Mesenchymal stem cell (in vitro differentiated cells and primary cell): ENCODE data around the gene NECAB2.

Experiments
- DNase-seq: peaks from one replicate; pipeline ENCODE4 v3.0.0-alpha.2; 2013
- H2AFZ ChIP-seq: one replicate; pipeline ENCODE4 v1.6.1; 2013; ENCODE audit warnings: low read depth, mild to moderate bottlenecking, control low read depth, inconsistent platforms, low read length, moderate library complexity
- H2AK5ac ChIP-seq: 2 replicates; pipeline ENCODE4 v1.6.1; 2013; ENCODE audit warnings: low read length, moderate library complexity, mild to moderate bottlenecking, inconsistent platforms; ENCODE audit not compliant: severe bottlenecking
- H2BK120ac ChIP-seq: one replicate; pipeline ENCODE4 v1.6.1; 2013; ENCODE audit warnings: low read depth, mild to moderate bottlenecking, inconsistent platforms, low read length, moderate library complexity
- H2BK12ac ChIP-seq, 2 experiments: one replicate each; pipeline ENCODE4 v1.6.1; 2013; ENCODE audit warnings: inconsistent platforms in 2 of 2, low read length in 2 of 2, mild to moderate bottlenecking in 2 of 2, moderate library complexity in 2 of 2, control low read depth in 1 of 2
- H2BK15ac ChIP-seq: one replicate; pipeline ENCODE4 v1.6.1; 2013; ENCODE audit warnings: mild to moderate bottlenecking, low read depth, inconsistent platforms; ENCODE audit not compliant: poor library complexity, severe bottlenecking
- H2BK5ac ChIP-seq: 2 replicates; pipeline ENCODE4 v1.6.1; 2013; ENCODE audit warnings: low read depth, mild to moderate bottlenecking, low read length, control low read depth, inconsistent platforms; ENCODE audit not compliant: poor library complexity, severe bottlenecking
- H3K14ac ChIP-seq, 2 experiments: one replicate each; pipeline ENCODE4 v1.6.1; 2013; ENCODE audit warnings: inconsistent platforms in 2 of 2, low read length in 2 of 2, control low read depth in 1 of 2, mild to moderate bottlenecking in 1 of 2, moderate library complexity in 1 of 2
- H3K18ac ChIP-seq, 2 experiments: one replicate each; pipeline ENCODE4 v1.6.1; 2013; ENCODE audit warnings: inconsistent platforms in 2 of 2, low read length in 2 of 2, control low read depth in 1 of 2, low read depth in 1 of 2, mild to moderate bottlenecking in 1 of 2
- H3K23ac ChIP-seq, 2 experiments: one replicate each; pipeline ENCODE4 v1.6.1; 2013; ENCODE audit warnings: inconsistent platforms in 2 of 2, low read length in 2 of 2, mild to moderate bottlenecking in 2 of 2, moderate library complexity in 2 of 2, control low read depth in 1 of 2
- H3K27ac ChIP-seq: 2 replicates; pipeline ENCODE4 v1.5.1; 2013; ENCODE audit warnings: mild to moderate bottlenecking, moderate library complexity, low read length, control low read depth, inconsistent platforms; ENCODE audit not compliant: poor library complexity, severe bottlenecking
- H3K27me3 ChIP-seq, 2 experiments: 2 replicates each; pipeline versions ENCODE4 v1.6.1 to v1.7.0; 2013; ENCODE audit warnings: low read length in 2 of 2, mild to moderate bottlenecking in 2 of 2, moderate library complexity in 2 of 2, control low read depth in 1 of 2, inconsistent platforms in 1 of 2; ENCODE audit not compliant: control insufficient read depth in 1 of 2, insufficient read depth in 1 of 2
- H3K36me3 ChIP-seq, 2 experiments: 2 replicates each; pipeline versions ENCODE4 v1.6.1 to v1.7.0; 2013; ENCODE audit warnings: low read length in 2 of 2, control low read depth in 1 of 2, inconsistent platforms in 1 of 2, low read depth in 1 of 2, mild to moderate bottlenecking in 1 of 2; ENCODE audit not compliant: insufficient read depth in 2 of 2, control insufficient read depth in 1 of 2
- H3K4ac ChIP-seq, 2 experiments: one replicate each; pipeline ENCODE4 v1.6.1; 2013; ENCODE audit warnings: inconsistent platforms in 2 of 2, low read length in 2 of 2, mild to moderate bottlenecking in 2 of 2, moderate library complexity in 2 of 2, control low read depth in 1 of 2, low read depth in 1 of 2
- H3K4me1 ChIP-seq: 2 replicates; pipeline ENCODE4 v1.6.1; 2013; ENCODE audit warnings: low read depth, low read length, control low read depth; ENCODE audit not compliant: control insufficient read depth, insufficient read depth
- H3K4me2 ChIP-seq: 2 replicates; pipeline ENCODE4 v1.6.1; 2013; ENCODE audit warnings: low read length, mild to moderate bottlenecking, inconsistent platforms; ENCODE audit not compliant: poor library complexity, severe bottlenecking
- H3K4me3 ChIP-seq, 2 experiments: 2 replicates each; pipeline versions ENCODE4 v1.5.1 to v1.7.0; 2013; ENCODE audit warnings: low read length in 2 of 2, mild to moderate bottlenecking in 2 of 2, control low read depth in 1 of 2, low read depth in 1 of 2; ENCODE audit not compliant: insufficient read depth in 1 of 2
- H3K79me1 ChIP-seq: replicated peaks from 2 replicates; pipeline ENCODE4 v1.6.1; 2013; ENCODE audit warnings: mild to moderate bottlenecking, control low read depth, low read length, inconsistent platforms; ENCODE audit not compliant: poor library complexity, severe bottlenecking
- H3K9ac ChIP-seq: 2 replicates; pipeline ENCODE4 v1.7.0; 2013; ENCODE audit warnings: mild to moderate bottlenecking, low read length, moderate library complexity
- H3K9me3 ChIP-seq: 2 replicates; pipeline ENCODE4 v1.7.0; 2013; ENCODE audit warnings: mild to moderate bottlenecking, low read length; ENCODE audit not compliant: control insufficient read depth
- H4K8ac ChIP-seq: one replicate; pipeline ENCODE4 v1.6.1; 2013; ENCODE audit warnings: inconsistent platforms, mild to moderate bottlenecking, low read length, moderate library complexity
- H4K91ac ChIP-seq: one replicate; pipeline ENCODE4 v1.6.1; 2013; ENCODE audit warnings: mild to moderate bottlenecking, low read length, inconsistent platforms
- WGBS: methylation state at CpG from one replicate; pipeline ENCODE4 v1.1.7; 2013; ENCODE audit warnings: mixed read lengths; 5-methylcytosine and 5-hydroxymethylcytosine counted together

The NECAB2 gene

GRCh38 chr16:83945587-83945986, 22.5 kb upstream of the NECAB2 start:
- no peaks in the 10 kb centered on the region for H3K79me1 ChIP-seq
- H3K9me3 ChIP-seq: no peaks in the 10 kb centered on the region
- peaks cover 10 to 11% of the 10 kb centered on the region in 2 experiments for H3K27me3 ChIP-seq
- no peaks in the 10 kb centered on the region for H3K36me3 ChIP-seq
- peaks cover 12% of the 10 kb centered on the region for H3K4me1 ChIP-seq
- H2AFZ ChIP-seq: no peak overlapping the region
- no peak overlapping the region for H4K91ac ChIP-seq
- H3K4me2 ChIP-seq: no peak overlapping the region
- H2AK5ac ChIP-seq: no peak overlapping the region
- H2BK15ac ChIP-seq: no peak overlapping the region
- DNase-seq: no peak
- H2BK120ac ChIP-seq: no peak overlapping the region
- H2BK5ac ChIP-seq: no peak overlapping the region
- H2BK12ac ChIP-seq: no peak overlapping the region
- H3K14ac ChIP-seq: no peak overlapping the region
- no peak overlapping the region for H3K9ac ChIP-seq
- 94% methylated on average over 10 of the region's 10 CpGs for WGBS
- no peak overlapping the region for H4K8ac ChIP-seq
- no peak overlapping the region for H3K4ac ChIP-seq
- H3K23ac ChIP-seq: no peak overlapping the region
- no peak overlapping the region for H3K18ac ChIP-seq
- no peak overlapping the region for H3K27ac ChIP-seq
- H3K4me3 ChIP-seq: no peak overlapping the region

- H2BK12ac ChIP-seq: peak overlapping the region in 1 of 2 experiments; percentile 62
- H3K9ac ChIP-seq: no peak overlapping the region
- peak overlapping the region in 1 of 2 experiments; percentile 50 for H3K4ac ChIP-seq
- no peak overlapping the region for H3K4me3 ChIP-seq
- no peak overlapping the region for H2BK15ac ChIP-seq
- no peaks in the 10 kb centered on the region for H3K36me3 ChIP-seq
- H4K8ac ChIP-seq: peak overlapping the region; percentile 38
- H3K27me3 ChIP-seq: peaks cover 3 to 10% of the 10 kb centered on the region in 2 experiments
- no peak for DNase-seq
- H3K79me1 ChIP-seq: no peaks in the 10 kb centered on the region
- H2AK5ac ChIP-seq: no peak overlapping the region
- H3K14ac ChIP-seq: no peak overlapping the region
- no peak overlapping the region for H2AFZ ChIP-seq
- H3K18ac ChIP-seq: peak overlapping the region in 1 of 2 experiments; percentile 25
- H3K4me1 ChIP-seq: peaks cover 12% of the 10 kb centered on the region
- no peak overlapping the region for H3K27ac ChIP-seq
- no peaks in the 10 kb centered on the region for H3K9me3 ChIP-seq
- H3K4me2 ChIP-seq: no peak overlapping the region
- no peak overlapping the region for H2BK120ac ChIP-seq
- peak overlapping the region; percentile 70 for H4K91ac ChIP-seq
- 82% methylated on average over 23 of the region's 24 CpGs for WGBS
- no peak overlapping the region for H3K23ac ChIP-seq
- no peak overlapping the region for H2BK5ac ChIP-seq
Measured at GRCh38 chr16:83946154-83946780, 21.8 kb upstream of the NECAB2 start.

GRCh38 chr16:83946781-83947566, 21.1 kb upstream of the NECAB2 start:
- H2BK120ac ChIP-seq: no peak overlapping the region
- H3K4me1 ChIP-seq: peaks cover 12% of the 10 kb centered on the region
- WGBS: 84% methylated on average over 20 of the region's 21 CpGs

GRCh38 chr16:83947642-83948234, 20.3 kb upstream of the NECAB2 start:
- no peak overlapping the region for H2AFZ ChIP-seq
- no peak overlapping the region for H3K9ac ChIP-seq
- H3K4me3 ChIP-seq: no peak overlapping the region
- H3K4me1 ChIP-seq: peaks cover 15% of the 10 kb centered on the region
- WGBS: 85% methylated on average over 13 of the region's 14 CpGs
- no peak overlapping the region for H2BK120ac ChIP-seq
- no peak overlapping the region for H3K23ac ChIP-seq
- no peak overlapping the region for H3K14ac ChIP-seq
- H3K36me3 ChIP-seq: no peaks in the 10 kb centered on the region
- H2AK5ac ChIP-seq: no peak overlapping the region
- H3K79me1 ChIP-seq: no peaks in the 10 kb centered on the region
- no peak overlapping the region for H3K27ac ChIP-seq
- H4K8ac ChIP-seq: no peak overlapping the region
- H3K4ac ChIP-seq: no peak overlapping the region
- no peak overlapping the region for H4K91ac ChIP-seq
- H3K27me3 ChIP-seq: peaks cover 3 to 10% of the 10 kb centered on the region in 2 experiments
- no peak for DNase-seq
- H3K9me3 ChIP-seq: no peaks in the 10 kb centered on the region
- no peak overlapping the region for H2BK12ac ChIP-seq
- H2BK5ac ChIP-seq: no peak overlapping the region
- H3K4me2 ChIP-seq: no peak overlapping the region
- H2BK15ac ChIP-seq: no peak overlapping the region
- no peak overlapping the region for H3K18ac ChIP-seq

More at GRCh38 chr16:83946781-83947566, 21.1 kb upstream of the NECAB2 start:
- Histone ChIP-seq H3K23ac (no peak overlapping the region), H4K91ac (peak overlapping the region; percentile 89), H3K27ac (no peak overlapping the region), H3K4me3 (no peak overlapping the region), H3K79me1 (no peaks in the 10 kb centered on the region), H3K14ac (no peak overlapping the region), H3K9ac (no peak overlapping the region), H3K27me3 (peaks cover 3 to 10% of the 10 kb centered on the region in 2 experiments), H2AK5ac (no peak overlapping the region), H3K9me3 (no peaks in the 10 kb centered on the region), H2AFZ (no peak overlapping the region), H2BK15ac (no peak overlapping the region), H2BK12ac (no peak overlapping the region), H2BK5ac (no peak overlapping the region), H3K18ac (peak overlapping the region in 1 of 2 experiments; percentile 25), H4K8ac (peak overlapping the region; percentile 57), H3K36me3 (no peaks in the 10 kb centered on the region), H3K4me2 (no peak overlapping the region), H3K4ac (no peak overlapping the region)
- DNase-seq: no peak
